ENCODE results near the gene PRICKLE3. TPM values are rescaled to one million over a fixed set of nuclear protein-coding genes. Genes with fewer than 3 reads are reported as not detected.
A peak's percentile ranks its signal among the peaks of the same experiment; 100 is the strongest.

Gene PRICKLE3
- polyA plus RNA-seq, 2 of the 4 experiments (the other 2 are of a cell fraction), result 7.9 to 14.0 TPM

DNA sequence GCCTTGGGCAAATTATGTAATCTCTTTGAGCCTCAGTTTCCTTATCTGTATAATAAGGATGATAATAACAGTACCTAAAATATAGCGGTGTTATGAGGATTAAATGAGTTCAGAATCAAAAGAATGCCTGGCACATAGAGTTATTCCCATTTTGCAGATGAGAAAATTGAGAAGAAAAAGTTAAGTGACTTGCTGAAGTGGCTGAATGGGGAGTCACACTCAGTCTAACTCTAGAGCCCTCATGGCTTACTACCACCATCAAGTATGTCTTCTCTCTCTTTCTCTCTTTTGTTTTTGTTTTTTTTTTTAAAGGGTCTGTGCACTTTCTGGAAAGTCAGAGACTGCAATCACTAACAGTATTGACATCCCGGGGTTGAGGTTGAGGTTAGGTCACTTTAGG lies 46.4 kb upstream of the PRICKLE3 start:
- no peak overlapping the region for H3K27ac ChIP-seq
- no peak overlapping the region for H3K4me2 ChIP-seq
- no peak for DNase-seq (ENCODE audit: low read depth in 1 of 2, low spot score in 1 of 2)
- WGBS (ENCODE audit: missing lambda C conversion rate), result 42% methylated on average over 2 of the region's 2 CpGs
- CTCF ChIA-PET, result no interaction called here
- FAIRE-seq, result peak; percentile 61
- H3K4me3 ChIP-seq, result no peak overlapping the region
- no peak for ATAC-seq
- 0 out of 3 replicates have a peak, but pooled peaks cover 4% of the 10 kb centered on the region for H3K4me1 ChIP-seq
- TF ChIP-seq BHLHE40 (IDR thresholded peaks at IDR 0.05; ENCODE audit: low read depth, low read length) (no peak), JUNB (IDR thresholded peaks at IDR 0.05) (no peak), NPAS2 (CRISPR knock-in tag; IDR thresholded peaks at IDR 0.05; ENCODE audit: borderline replicate concordance) (no peak), HEYL (CRISPR knock-in tag; IDR thresholded peaks at IDR 0.05) (no peak), MYC (IDR thresholded peaks at IDR 0.05; ENCODE audit: borderline replicate concordance, low read length) (no peak), TFCP2L1 (CRISPR knock-in tag; IDR thresholded peaks at IDR 0.05) (no peak), CBX2 (IDR thresholded peaks at IDR 0.05; ENCODE audit: borderline replicate concordance, low read depth) (no peak)
- TF ChIP-seq, protein P1, sequence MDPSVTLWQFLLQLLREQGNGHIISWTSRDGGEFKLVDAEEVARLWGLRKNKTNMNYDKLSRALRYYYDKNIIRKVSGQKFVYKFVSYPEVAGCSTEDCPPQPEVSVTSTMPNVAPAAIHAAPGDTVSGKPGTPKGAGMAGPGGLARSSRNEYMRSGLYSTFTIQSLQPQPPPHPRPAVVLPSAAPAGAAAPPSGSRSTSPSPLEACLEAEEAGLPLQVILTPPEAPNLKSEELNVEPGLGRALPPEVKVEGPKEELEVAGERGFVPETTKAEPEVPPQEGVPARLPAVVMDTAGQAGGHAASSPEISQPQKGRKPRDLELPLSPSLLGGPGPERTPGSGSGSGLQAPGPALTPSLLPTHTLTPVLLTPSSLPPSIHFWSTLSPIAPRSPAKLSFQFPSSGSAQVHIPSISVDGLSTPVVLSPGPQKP (IDR thresholded peaks at IDR 0.05; ENCODE audit: low read depth, low read length), result no peak
- POLR2A ChIA-PET, result no interaction called here
- no peaks in the 10 kb centered on the region for H3K9me3 ChIP-seq

DNA sequence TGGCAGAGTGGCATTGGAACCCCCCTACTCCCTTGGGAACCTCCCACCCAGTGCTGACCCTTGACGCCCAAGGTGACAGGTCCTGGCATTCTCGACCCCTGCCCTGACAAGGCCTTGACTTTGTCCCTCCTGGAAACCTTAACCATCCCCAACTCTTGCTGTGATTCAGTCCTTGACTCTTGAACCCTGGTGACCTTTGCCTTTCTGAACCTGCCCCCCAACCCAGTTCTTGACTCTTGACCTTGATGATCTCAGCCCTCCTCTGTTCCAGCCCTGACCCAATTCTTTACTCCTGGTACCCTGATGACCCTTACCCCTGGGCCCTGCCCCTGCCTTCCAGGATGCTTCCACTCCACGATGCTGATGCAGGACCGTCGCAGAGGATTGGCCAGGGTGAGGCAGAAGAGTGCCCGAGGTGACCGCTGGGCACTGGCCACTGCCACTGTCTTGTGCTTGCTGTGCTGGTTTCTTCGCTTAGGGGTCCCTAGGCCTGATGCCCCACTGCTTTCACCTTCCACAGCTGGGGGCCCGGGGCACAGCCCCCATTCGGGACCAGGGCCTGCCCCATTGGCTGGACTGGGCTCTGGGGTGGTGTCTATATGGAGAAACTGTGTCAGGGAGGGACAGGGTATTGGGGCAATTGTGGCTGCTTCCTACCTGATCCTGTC lies 45.3 kb upstream of the PRICKLE3 start:
- H3K27ac ChIP-seq, result no peak overlapping the region
- no peak for DNase-seq (ENCODE audit: low read depth in 1 of 2, low spot score in 1 of 2)
- POLR2A ChIA-PET, result no interaction called here
- 0 out of 3 replicates have a peak, but pooled peaks cover 4% of the 10 kb centered on the region for H3K4me1 ChIP-seq
- FAIRE-seq, result no peak
- no peaks in the 10 kb centered on the region for H3K9me3 ChIP-seq
- TF ChIP-seq, protein P2, sequence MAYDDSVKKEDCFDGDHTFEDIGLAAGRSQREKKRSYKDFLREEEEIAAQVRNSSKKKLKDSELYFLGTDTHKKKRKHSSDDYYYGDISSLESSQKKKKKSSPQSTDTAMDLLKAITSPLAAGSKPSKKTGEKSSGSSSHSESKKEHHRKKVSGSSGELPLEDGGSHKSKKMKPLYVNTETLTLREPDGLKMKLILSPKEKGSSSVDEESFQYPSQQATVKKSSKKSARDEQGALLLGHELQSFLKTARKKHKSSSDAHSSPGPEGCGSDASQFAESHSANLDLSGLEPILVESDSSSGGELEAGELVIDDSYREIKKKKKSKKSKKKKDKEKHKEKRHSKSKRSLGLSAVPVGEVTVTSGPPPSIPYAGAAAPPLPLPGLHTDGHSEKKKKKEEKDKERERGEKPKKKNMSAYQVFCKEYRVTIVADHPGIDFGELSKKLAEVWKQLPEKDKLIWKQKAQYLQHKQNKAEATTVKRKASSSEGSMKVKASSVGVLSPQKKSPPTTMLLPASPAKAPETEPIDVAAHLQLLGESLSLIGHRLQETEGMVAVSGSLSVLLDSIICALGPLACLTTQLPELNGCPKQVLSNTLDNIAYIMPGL (CRISPR knock-in tag; IDR thresholded peaks at IDR 0.05; ENCODE audit: borderline replicate concordance), result no peak
- no peak for TF ChIP-seq MYC (IDR thresholded peaks at IDR 0.05; ENCODE audit: borderline replicate concordance, low read length)
- no peak for TF ChIP-seq RNF2 (IDR thresholded peaks at IDR 0.05; ENCODE audit: borderline replicate concordance, low read depth)
- no peak for TF ChIP-seq CHD4 (IDR thresholded peaks at IDR 0.05; ENCODE audit: borderline replicate concordance)
- TF ChIP-seq ESRRA (IDR thresholded peaks at IDR 0.05; ENCODE audit: borderline replicate concordance, low read length), result no peak
- TF ChIP-seq HDAC2 (IDR thresholded peaks at IDR 0.05), result no peak
- no peak for TF ChIP-seq FOSL2 (IDR thresholded peaks at IDR 0.05)
- TF ChIP-seq FOSL2 (CRISPR knock-in tag; IDR thresholded peaks at IDR 0.05), result no peak
- no peak for TF ChIP-seq KDM1A (IDR thresholded peaks at IDR 0.05; ENCODE audit: low read depth)
- TF ChIP-seq EP300 (IDR thresholded peaks at IDR 0.05), result no peak
- TF ChIP-seq ZFP36 (IDR thresholded peaks at IDR 0.05; ENCODE audit: borderline replicate concordance, partially characterized antibody), result no peak
- no peak for TF ChIP-seq NR3C1 (IDR thresholded peaks at IDR 0.05)
- TF ChIP-seq, protein P3, sequence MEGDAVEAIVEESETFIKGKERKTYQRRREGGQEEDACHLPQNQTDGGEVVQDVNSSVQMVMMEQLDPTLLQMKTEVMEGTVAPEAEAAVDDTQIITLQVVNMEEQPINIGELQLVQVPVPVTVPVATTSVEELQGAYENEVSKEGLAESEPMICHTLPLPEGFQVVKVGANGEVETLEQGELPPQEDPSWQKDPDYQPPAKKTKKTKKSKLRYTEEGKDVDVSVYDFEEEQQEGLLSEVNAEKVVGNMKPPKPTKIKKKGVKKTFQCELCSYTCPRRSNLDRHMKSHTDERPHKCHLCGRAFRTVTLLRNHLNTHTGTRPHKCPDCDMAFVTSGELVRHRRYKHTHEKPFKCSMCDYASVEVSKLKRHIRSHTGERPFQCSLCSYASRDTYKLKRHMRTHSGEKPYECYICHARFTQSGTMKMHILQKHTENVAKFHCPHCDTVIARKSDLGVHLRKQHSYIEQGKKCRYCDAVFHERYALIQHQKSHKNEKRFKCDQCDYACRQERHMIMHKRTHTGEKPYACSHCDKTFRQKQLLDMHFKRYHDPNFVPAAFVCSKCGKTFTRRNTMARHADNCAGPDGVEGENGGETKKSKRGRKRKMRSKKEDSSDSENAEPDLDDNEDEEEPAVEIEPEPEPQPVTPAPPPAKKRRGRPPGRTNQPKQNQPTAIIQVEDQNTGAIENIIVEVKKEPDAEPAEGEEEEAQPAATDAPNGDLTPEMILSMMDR (IDR thresholded peaks at IDR 0.05), result no peak
- TF ChIP-seq CBX8 (IDR thresholded peaks at IDR 0.05), result no peak
- TF ChIP-seq GATA3 (IDR thresholded peaks at IDR 0.05; ENCODE audit: borderline replicate concordance), result no peak
- CTCF ChIA-PET, result no interaction called here
- H3K4me3 ChIP-seq, result no peak overlapping the region
- H3K4me2 ChIP-seq, result no peak overlapping the region
- ATAC-seq, result no peak
- WGBS (ENCODE audit: missing lambda C conversion rate), result 82% methylated on average over 10 of the region's 10 CpGs

All from A549 (cell line).